ENCODE measurements around the gene FBXL15.

FBXL15 gene

GRCh38 chr10:102396730-102397151 is 23.9 kb upstream of the FBXL15 start:
- H3K36me3 ChIP-seq (ENCODE audit: control insufficient read depth in 5 of 5, insufficient read depth in 5 of 5, low read length in 5 of 5), result peaks cover 0 to 41% (median 35%) of the 10 kb centered on the region in 5 donors
- H3K27me3 ChIP-seq (ENCODE audit: control insufficient read depth in 5 of 5, insufficient read depth in 4 of 5, low read length in 5 of 5), result no peaks in the 10 kb centered on the region
- H3K9ac ChIP-seq (ENCODE audit: low read length in 5 of 5), result peak overlapping the region in 4 of 5 donors; percentile 9 to 92 (median 86)
- H3K27ac ChIP-seq (ENCODE audit: low read depth, low read length), result peak overlapping the region; percentile 96
- H3K4me1 ChIP-seq (ENCODE audit: control insufficient read depth in 5 of 5, insufficient read depth in 5 of 5, low read length in 5 of 5), result peaks cover 3 to 48% (median 39%) of the 10 kb centered on the region in 5 donors
- H3K9me3 ChIP-seq (ENCODE audit: control insufficient read depth in 5 of 5, low read length in 5 of 5), result no peaks in the 10 kb centered on the region
- peak overlapping the region; percentile 82 to 99 (median 95) for H3K4me3 ChIP-seq (ENCODE audit: low read depth in 1 of 5, low read length in 5 of 5)

GRCh38 chr10:102397222-102398171 is 23.1 kb upstream of the FBXL15 start:
- Histone ChIP-seq H3K4me1 (ENCODE audit: control insufficient read depth in 5 of 5, insufficient read depth in 5 of 5, low read length in 5 of 5) (peaks cover 3 to 48% (median 39%) of the 10 kb centered on the region in 5 donors), H3K36me3 (ENCODE audit: control insufficient read depth in 5 of 5, insufficient read depth in 5 of 5, low read length in 5 of 5) (peaks cover 0 to 48% (median 41%) of the 10 kb centered on the region in 5 donors), H3K27me3 (ENCODE audit: control insufficient read depth in 5 of 5, insufficient read depth in 4 of 5, low read length in 5 of 5) (no peaks in the 10 kb centered on the region), H3K4me3 (ENCODE audit: low read depth in 1 of 5, low read length in 5 of 5) (peak overlapping the region in 1 of 5 donors; percentile 99), H3K9me3 (ENCODE audit: control insufficient read depth in 5 of 5, low read length in 5 of 5) (no peaks in the 10 kb centered on the region), H3K9ac (ENCODE audit: low read length in 5 of 5) (peak overlapping the region in 1 of 5 donors; percentile 83), H3K27ac (ENCODE audit: low read depth, low read length) (peak overlapping the region; percentile 96)

GRCh38 chr10:102398172-102399020 is 22.2 kb upstream of the FBXL15 start:
- peaks cover 0 to 53% (median 44%) of the 10 kb centered on the region in 5 donors for H3K36me3 ChIP-seq (ENCODE audit: control insufficient read depth in 5 of 5, insufficient read depth in 5 of 5, low read length in 5 of 5)
- no peaks in the 10 kb centered on the region for H3K9me3 ChIP-seq (ENCODE audit: control insufficient read depth in 5 of 5, low read length in 5 of 5)
- no peaks in the 10 kb centered on the region for H3K27me3 ChIP-seq (ENCODE audit: control insufficient read depth in 5 of 5, insufficient read depth in 4 of 5, low read length in 5 of 5)
- H3K4me1 ChIP-seq (ENCODE audit: control insufficient read depth in 5 of 5, insufficient read depth in 5 of 5, low read length in 5 of 5), result peaks cover 3 to 48% (median 38%) of the 10 kb centered on the region in 5 donors
- peak overlapping the region in 3 of 5 donors; percentile 40 to 68 (median 47) for H3K4me3 ChIP-seq (ENCODE audit: low read depth in 1 of 5, low read length in 5 of 5)
- H3K27ac ChIP-seq (ENCODE audit: low read depth, low read length), result peak overlapping the region; percentile 70
- peak overlapping the region in 2 of 5 donors; percentile 19 to 68 for H3K9ac ChIP-seq (ENCODE audit: low read length in 5 of 5)

GRCh38 chr10:102399217-102400021 is 21.2 kb upstream of the FBXL15 start:
- Histone ChIP-seq H3K9me3 (ENCODE audit: control insufficient read depth in 5 of 5, low read length in 5 of 5) (no peaks in the 10 kb centered on the region), H3K4me3 (ENCODE audit: low read depth in 1 of 5, low read length in 5 of 5) (peak overlapping the region; percentile 40 to 68 (median 57)), H3K9ac (ENCODE audit: low read length in 5 of 5) (peak overlapping the region in 4 of 5 donors; percentile 39 to 68 (median 56)), H3K27ac (ENCODE audit: low read depth, low read length) (peak overlapping the region; percentile 70), H3K27me3 (ENCODE audit: control insufficient read depth in 5 of 5, insufficient read depth in 4 of 5, low read length in 5 of 5) (no peaks in the 10 kb centered on the region), H3K4me1 (ENCODE audit: control insufficient read depth in 5 of 5, insufficient read depth in 5 of 5, low read length in 5 of 5) (peaks cover 3 to 44% (median 34%) of the 10 kb centered on the region in 5 donors), H3K36me3 (ENCODE audit: control insufficient read depth in 5 of 5, insufficient read depth in 5 of 5, low read length in 5 of 5) (peaks cover 0 to 53% (median 44%) of the 10 kb centered on the region in 5 donors)

GRCh38 chr10:102400076-102400475 is 20.6 kb upstream of the FBXL15 start:
- peaks cover 3 to 37% (median 28%) of the 10 kb centered on the region in 5 donors for H3K4me1 ChIP-seq (ENCODE audit: control insufficient read depth in 5 of 5, insufficient read depth in 5 of 5, low read length in 5 of 5)
- H3K9ac ChIP-seq (ENCODE audit: low read length in 5 of 5), result peak overlapping the region in 2 of 5 donors; percentile 43 to 68
- no peak overlapping the region for H3K27ac ChIP-seq (ENCODE audit: low read depth, low read length)
- no peaks in the 10 kb centered on the region for H3K27me3 ChIP-seq (ENCODE audit: control insufficient read depth in 5 of 5, insufficient read depth in 4 of 5, low read length in 5 of 5)
- H3K9me3 ChIP-seq (ENCODE audit: control insufficient read depth in 5 of 5, low read length in 5 of 5), result no peaks in the 10 kb centered on the region
- H3K36me3 ChIP-seq (ENCODE audit: control insufficient read depth in 5 of 5, insufficient read depth in 5 of 5, low read length in 5 of 5), result peaks cover 0 to 53% (median 44%) of the 10 kb centered on the region in 5 donors
- H3K4me3 ChIP-seq (ENCODE audit: low read depth in 1 of 5, low read length in 5 of 5), result peak overlapping the region in 1 of 5 donors; percentile 68

- Histone ChIP-seq H3K27ac (ENCODE audit: low read depth, low read length) (no peak overlapping the region), H3K4me3 (ENCODE audit: low read depth in 1 of 5, low read length in 5 of 5) (no peak overlapping the region), H3K36me3 (ENCODE audit: control insufficient read depth in 5 of 5, insufficient read depth in 5 of 5, low read length in 5 of 5) (peaks cover 0 to 53% (median 44%) of the 10 kb centered on the region in 5 donors), H3K4me1 (ENCODE audit: control insufficient read depth in 5 of 5, insufficient read depth in 5 of 5, low read length in 5 of 5) (peaks cover 3 to 35% (median 25%) of the 10 kb centered on the region in 5 donors), H3K27me3 (ENCODE audit: control insufficient read depth in 5 of 5, insufficient read depth in 4 of 5, low read length in 5 of 5) (no peaks in the 10 kb centered on the region), H3K9ac (ENCODE audit: low read length in 5 of 5) (no peak overlapping the region), H3K9me3 (ENCODE audit: control insufficient read depth in 5 of 5, low read length in 5 of 5) (no peaks in the 10 kb centered on the region)
Observed at GRCh38 chr10:102400598-102401341, 19.9 kb upstream of the FBXL15 start.

- Histone ChIP-seq H3K9me3 (ENCODE audit: control insufficient read depth in 5 of 5, low read length in 5 of 5) (no peaks in the 10 kb centered on the region), H3K4me1 (ENCODE audit: control insufficient read depth in 5 of 5, insufficient read depth in 5 of 5, low read length in 5 of 5) (peaks cover 3 to 29% (median 20%) of the 10 kb centered on the region in 5 donors), H3K9ac (ENCODE audit: low read length in 5 of 5) (no peak overlapping the region), H3K4me3 (ENCODE audit: low read depth in 1 of 5, low read length in 5 of 5) (no peak overlapping the region), H3K27ac (ENCODE audit: low read depth, low read length) (no peak overlapping the region), H3K36me3 (ENCODE audit: control insufficient read depth in 5 of 5, insufficient read depth in 5 of 5, low read length in 5 of 5) (peaks cover 0 to 53% (median 44%) of the 10 kb centered on the region in 5 donors), H3K27me3 (ENCODE audit: control insufficient read depth in 5 of 5, insufficient read depth in 4 of 5, low read length in 5 of 5) (no peaks in the 10 kb centered on the region)
Observed at GRCh38 chr10:102401342-102401654, 19.3 kb upstream of the FBXL15 start.

- H3K9me3 ChIP-seq (ENCODE audit: control insufficient read depth in 5 of 5, low read length in 5 of 5), result no peaks in the 10 kb centered on the region
- no peak overlapping the region for H3K9ac ChIP-seq (ENCODE audit: low read length in 5 of 5)
- no peak overlapping the region for H3K27ac ChIP-seq (ENCODE audit: low read depth, low read length)
- H3K36me3 ChIP-seq (ENCODE audit: control insufficient read depth in 5 of 5, insufficient read depth in 5 of 5, low read length in 5 of 5), result peaks cover 0 to 49% (median 40%) of the 10 kb centered on the region in 5 donors
- H3K4me3 ChIP-seq (ENCODE audit: low read depth in 1 of 5, low read length in 5 of 5), result no peak overlapping the region
- peaks cover 3 to 23% (median 14%) of the 10 kb centered on the region in 5 donors for H3K4me1 ChIP-seq (ENCODE audit: control insufficient read depth in 5 of 5, insufficient read depth in 5 of 5, low read length in 5 of 5)
- H3K27me3 ChIP-seq (ENCODE audit: control insufficient read depth in 5 of 5, insufficient read depth in 4 of 5, low read length in 5 of 5), result no peaks in the 10 kb centered on the region
Observed at GRCh38 chr10:102401735-102402511, 18.7 kb upstream of the FBXL15 start.
